Suprapubic skin (tissue), 4 donors: ENCODE data around the gene RTN4R.

ENCODE experiments used
- CTCF ChIP-seq, 2 donors: fragments of 200-600 bp in 1 of 2; fragments of 450-650 bp in 1 of 2; sonication (generic) in 1 of 2; IDR thresholded peaks; one replicate each; pipeline ENCODE4 v1.5.1; 2016 to 2019; ENCODE audit warnings: antibody characterized with exemption in 2 of 2, mild to moderate bottlenecking in 1 of 2, moderate library complexity in 1 of 2
- EP300 ChIP-seq: sonication (generic); formaldehyde crosslinking; IDR thresholded peaks from one replicate; pipeline ENCODE4 v1.6.1; 2017; ENCODE audit warnings: antibody characterized with exemption
- POLR2A ChIP-seq, 2 donors: fragments of 450-650 bp; IDR thresholded peaks; one replicate each; pipeline ENCODE4 v1.6.1; 2017; ENCODE audit warnings: antibody characterized with exemption in 2 of 2, mild to moderate bottlenecking in 2 of 2, moderate library complexity in 2 of 2
- POLR2AphosphoS5 ChIP-seq, 3 donors: sonication (generic); formaldehyde crosslinking; IDR thresholded peaks; one replicate each; pipeline ENCODE4 v1.6.1; 2017; ENCODE audit warnings: antibody characterized with exemption in 3 of 3

- no peak for TF ChIP-seq CTCF (IDR thresholded peaks at IDR 0.05)
- TF ChIP-seq POLR2A (IDR thresholded peaks at IDR 0.05), result no peak
- no peak for TF ChIP-seq POLR2AphosphoS5 (IDR thresholded peaks at IDR 0.05)
- no peak for TF ChIP-seq EP300
Observed at GRCh38 chr22:20192972-20193760, 75.0 kb downstream of the RTN4R start.
